Measurements from ENCODE around the gene GDF10. TPM values are rescaled to one million over a fixed set of nuclear protein-coding genes. Genes with fewer than 3 reads are reported as not detected.

Gene GDF10
- total RNA-seq, 1 experiment from 2014 or later = 0.20 TPM

GRCh38 chr10:47261121-47261520 is 38.9 kb upstream of the GDF10 start:
- Histone ChIP-seq H3K23ac (ENCODE audit: insufficient read length, low read depth, low read length) (no peak overlapping the region), H2BK12ac (ENCODE audit: insufficient read length, low read depth, low read length) (no peak overlapping the region), H2AFZ (ENCODE audit: low read length) (no peak overlapping the region), H3K27ac (ENCODE audit: insufficient read length, low read depth, low read length) (no peak overlapping the region), H3K18ac (ENCODE audit: insufficient read length, low read depth, low read length) (no peak overlapping the region), H3K4me1 (ENCODE audit: insufficient read depth, low read length) (no peaks in the 10 kb centered on the region), H3K9ac (ENCODE audit: extremely low read depth, insufficient read length, low read length) (no peak overlapping the region), H4K5ac (ENCODE audit: insufficient read length, low read depth, low read length) (no peak overlapping the region), H4K91ac (ENCODE audit: insufficient read length, low read depth, low read length) (no peak overlapping the region), H4K8ac (replicated peaks; ENCODE audit: insufficient read length, low read depth, low read length) (no peak overlapping the region), H2BK120ac (ENCODE audit: low read depth, low read length, poor library complexity, severe bottlenecking) (no peak overlapping the region), H2BK20ac (ENCODE audit: low read depth, low read length, poor library complexity, severe bottlenecking) (no peak overlapping the region), H4K20me1 (ENCODE audit: control insufficient read depth, insufficient read depth, insufficient read length) (no peaks in the 10 kb centered on the region), H3K14ac (ENCODE audit: insufficient read depth, low read length) (no peak overlapping the region), H2AK5ac (ENCODE audit: insufficient read length, low read length) (no peak overlapping the region), H3K4ac (ENCODE audit: low read depth, low read length) (no peak overlapping the region), H3K9me3 (ENCODE audit: control insufficient read depth, low read depth, low read length) (no peaks in the 10 kb centered on the region), H3K79me2 (ENCODE audit: insufficient read depth, low read length) (no peaks in the 10 kb centered on the region), H3K27me3 (ENCODE audit: insufficient read depth, low read length) (no peaks in the 10 kb centered on the region), H3T11ph (ENCODE audit: low read length) (no peak overlapping the region), H2BK5ac (ENCODE audit: insufficient read length, low read length) (no peak overlapping the region), H3K4me2 (ENCODE audit: insufficient read depth, insufficient read length, low read length) (no peak overlapping the region), H3K79me1 (ENCODE audit: insufficient read depth, low read depth, low read length, poor library complexity, severe bottlenecking) (no peaks in the 10 kb centered on the region), H3K56ac (ENCODE audit: insufficient read length, low read depth, low read length) (no peak overlapping the region), H2BK15ac (ENCODE audit: low read depth, low read length) (no peak overlapping the region), H3K23me2 (ENCODE audit: insufficient read length, low read depth, low read length, poor library complexity, severe bottlenecking) (no peaks in the 10 kb centered on the region)
- H3K9me3 Mint-ChIP-seq = no peaks in the 10 kb centered on the region; a peak in 3 of 5 replicates
- no CpG with 5 or more reads among the region's 1 CpG for WGBS (ENCODE audit: extremely low coverage, insufficient read length, low lambda C conversion rate)
- no peak overlapping the region; a peak in 1 of 7 replicates for H3K27ac Mint-ChIP-seq
- no peaks in the 10 kb centered on the region for H3K36me3 Mint-ChIP-seq (ENCODE audit: insufficient read depth in 1 of 3, low read depth in 3 of 3)
- peaks cover under 1% of the 10 kb centered on the region; the same call in 1 of the 2 replicates for H3K27me3 Mint-ChIP-seq (ENCODE audit: low read depth)
- H3K4me1 Mint-ChIP-seq = no peaks in the 10 kb centered on the region
- no peak for DNase-seq
- H3K4me3 Mint-ChIP-seq = no peak overlapping the region
- TF ChIP-seq CTCF (conservative IDR thresholded peaks at IDR 0.05) = no peak
